ENCODE data around the gene MLXIPL. TPM values are rescaled to one million over a fixed set of nuclear protein-coding genes. Genes with fewer than 3 reads are reported as not detected.

The MLXIPL gene
- total and polyA plus RNA-seq, 2 of the 8 experiments (the other 6 are each of a cell fraction or from before 2014, with no cell fraction given): 9.4 to 10.6 TPM

GRCh38 chr7:73642834-73643233 lies 18.5 kb upstream of the MLXIPL start (continued):
- TF ChIP-seq CHD7 (IDR thresholded peaks at IDR 0.05; ENCODE audit: insufficient replicate concordance, low read length): no peak
- TF ChIP-seq NANOG (IDR thresholded peaks at IDR 0.05; ENCODE audit: insufficient read depth, low read depth, low read length, poor library complexity, severe bottlenecking): no peak
- TF ChIP-seq YY1 (IDR thresholded peaks at IDR 0.05; ENCODE audit: low read depth, low read length): no peak
- no peak for TF ChIP-seq CHD1 (IDR thresholded peaks at IDR 0.05; ENCODE audit: low read depth, low read length)
- no peak for TF ChIP-seq KDM5A (IDR thresholded peaks at IDR 0.05; ENCODE audit: low read length)
- no peak for TF ChIP-seq BRCA1 (IDR thresholded peaks at IDR 0.05; ENCODE audit: low read depth, low read length)
- no peak for TF ChIP-seq KDM4A (IDR thresholded peaks at IDR 0.05; ENCODE audit: low read depth, low read length, severe bottlenecking)
- no peak for TF ChIP-seq SRF (IDR thresholded peaks at IDR 0.05; ENCODE audit: low read depth, low read length)
- TF ChIP-seq SIX5 (IDR thresholded peaks at IDR 0.05; ENCODE audit: low read depth, low read length): no peak
- no peak for TF ChIP-seq JUND (IDR thresholded peaks at IDR 0.05; ENCODE audit: low read length)
- no peak for TF ChIP-seq SP1 (IDR thresholded peaks at IDR 0.05; ENCODE audit: low read depth, low read length)
- no peak for TF ChIP-seq SAP30 (IDR thresholded peaks at IDR 0.05; ENCODE audit: insufficient read depth, insufficient replicate concordance, low read length)
